ENCODE measurements around the gene PLCH1.

- TF ChIP-seq CTCF (IDR thresholded peaks at IDR 0.05; ENCODE audit: poor library complexity) (no peak), EZH2 (IDR thresholded peaks at IDR 0.05; ENCODE audit: borderline replicate concordance) (no peak), EZH2phosphoT487 (IDR thresholded peaks at IDR 0.05; ENCODE audit: low read depth, severe bottlenecking, unreplicated experiment) (no peak)
These were observed 263.8 kb downstream of the PLCH1 start for GRCh38 chr3:155481089-155481488.

Data from hepatocyte (in vitro differentiated cells).